Esophagus muscularis mucosa (tissue), 4 donors: ENCODE data around the gene FBXO46.

Experiments
- CTCF ChIP-seq, 3 experiments: fragments of 200-600 bp in 2 of 3; fragments of 450-650 bp in 1 of 3; sonication (generic) in 2 of 3; IDR thresholded peaks; one replicate each; pipeline ENCODE4 v1.5.1; 2017 to 2019; ENCODE audit warnings: antibody characterized with exemption in 3 of 3, mild to moderate bottlenecking in 2 of 3, moderate library complexity in 1 of 3
- EP300 ChIP-seq: sonication (generic); formaldehyde crosslinking; IDR thresholded peaks from one replicate; pipeline ENCODE4 v1.6.1; 2017; ENCODE audit warnings: antibody characterized with exemption
- POLR2A ChIP-seq: fragments of 450-650 bp; IDR thresholded peaks from one replicate; pipeline ENCODE4 v1.6.1; 2017; ENCODE audit warnings: antibody characterized with exemption, moderate library complexity, mild to moderate bottlenecking, low read depth
- POLR2AphosphoS5 ChIP-seq, 2 donors: sonication (generic); formaldehyde crosslinking; IDR thresholded peaks; one replicate each; pipeline ENCODE4 v1.6.1; 2017; ENCODE audit warnings: antibody characterized with exemption in 2 of 2

GRCh38 chr19:45753548-45753947 lies 22.9 kb upstream of the FBXO46 start:
- no peak for TF ChIP-seq EP300
- TF ChIP-seq CTCF (IDR thresholded peaks at IDR 0.05), result no peak
- TF ChIP-seq POLR2A, result no peak
- TF ChIP-seq POLR2AphosphoS5 (IDR thresholded peaks at IDR 0.05), result no peak
